SK-N-SH (cell line): ENCODE results near the gene LIPE. TPM values are rescaled to one million over a fixed set of nuclear protein-coding genes. Genes with fewer than 3 reads are reported as not detected.

Source experiments
- CTCF ChIA-PET: fragments of 300-600, 350-600 bp; formaldehyde crosslinking; extraction: SDS; loops from one replicate; lab custom pipeline; 2021; lab: Yijun Ruan, JAX
- POLR2A ChIA-PET: fragments of 350-600 bp; sonication (Branson Sonifier 250); formaldehyde crosslinking; extraction: SDS; loops from one replicate; lab custom pipeline; 2020; ENCODE audit warnings: antibody characterized with exemption, inconsistent platforms; lab: Yijun Ruan, JAX
- DNase-seq: peaks from one replicate; pipeline ENCODE4 v3.0.0; 2012
- H2AFZ ChIP-seq: fragments of 200-600 bp; sonication (generic); 2 replicates; pipeline ENCODE4 v1.8.1; 2016; ENCODE audit warnings: antibody characterized with exemption, mild to moderate bottlenecking, low read depth
- H3F3A ChIP-seq: fragments of 200-600 bp; sonication (generic); replicated peaks from 2 replicates; pipeline ENCODE3; 2016; ENCODE audit warnings: antibody characterized with exemption, mild to moderate bottlenecking; ENCODE audit not compliant: insufficient read depth
- H3K27ac ChIP-seq, 2 experiments: fragments of 200-500 bp in 1 of 2; fragments of 200-600 bp in 1 of 2; sonication (Bioruptor generic) in 1 of 2; sonication (generic), shearing (Covaris generic) in 1 of 2; 2 replicates each; pipeline versions ENCODE4 v1.5.1 to v1.6.1; 2014 to 2016; ENCODE audit warnings: low read depth in 2 of 2, inconsistent platforms in 1 of 2, low read length in 1 of 2, mild to moderate bottlenecking in 1 of 2, mixed read lengths in 1 of 2
- H3K27me3 ChIP-seq: fragments of 200-600 bp; sonication (generic), shearing (Covaris generic); 2 replicates; pipeline ENCODE4 v1.6.1; 2016; ENCODE audit warnings: mixed run types; ENCODE audit not compliant: insufficient read depth
- H3K36me3 ChIP-seq, 2 experiments: fragments of 200-500 bp in 1 of 2; fragments of 200-600 bp in 1 of 2; sonication (Bioruptor generic) in 1 of 2; sonication (generic) in 1 of 2; replicated peaks in 1 of 2; 2 replicates each; pipeline versions ENCODE3 to v1.5.1; 2014 to 2016; ENCODE audit warnings: low read length in 1 of 2, mild to moderate bottlenecking in 1 of 2; ENCODE audit not compliant: insufficient read depth in 2 of 2, control insufficient read depth in 1 of 2
- H3K4me1 ChIP-seq, 2 experiments: fragments of 200-500 bp in 1 of 2; fragments of 200-600 bp in 1 of 2; sonication (Bioruptor generic) in 1 of 2; sonication (generic), shearing (Covaris generic) in 1 of 2; 2 replicates each; pipeline versions ENCODE4 v1.5.1 to v1.6.1; 2014 to 2016; ENCODE audit warnings: low read depth in 1 of 2, low read length in 1 of 2, mixed run types in 1 of 2; ENCODE audit not compliant: insufficient read depth in 2 of 2, control insufficient read depth in 1 of 2
- H3K4me2 ChIP-seq: fragments of 200-600 bp; sonication (generic), shearing (Covaris generic); 2 replicates; pipeline ENCODE4 v1.6.1; 2017; ENCODE audit warnings: mixed run types
- H3K4me3 ChIP-seq, 2 experiments: fragments of 200-500 bp in 1 of 2; fragments of 200-600 bp in 1 of 2; sonication (Bioruptor generic) in 1 of 2; sonication (generic), shearing (Covaris generic) in 1 of 2; 2 replicates each; pipeline versions ENCODE4 v1.5.1 to v1.8.1; 2014 to 2016; ENCODE audit warnings: low read depth in 2 of 2, inconsistent platforms in 1 of 2, low read length in 1 of 2, mild to moderate bottlenecking in 1 of 2, mixed read lengths in 1 of 2, moderate library complexity in 1 of 2
- H3K79me2 ChIP-seq: fragments of 200-600 bp; sonication (generic); 2 replicates; pipeline ENCODE4 v1.8.1; 2017; ENCODE audit warnings: mild to moderate bottlenecking; ENCODE audit not compliant: insufficient read depth
- H3K9ac ChIP-seq: fragments of 200-600 bp; sonication (generic); 2 replicates; pipeline ENCODE4 v1.6.1; 2017; ENCODE audit warnings: mixed run types
- H3K9me2 ChIP-seq: fragments of 200-600 bp; sonication (generic); 2 replicates; pipeline ENCODE4 v1.6.1; 2017; ENCODE audit warnings: mixed run types
- H3K9me3 ChIP-seq: fragments of 200-600 bp; sonication (generic); 2 replicates; pipeline ENCODE4 v1.6.1; 2017; ENCODE audit warnings: mixed run types, mild to moderate bottlenecking, moderate library complexity
- H4K20me1 ChIP-seq: fragments of 200-600 bp; sonication (generic); 2 replicates; pipeline ENCODE4 v1.6.1; 2017; ENCODE audit warnings: mild to moderate bottlenecking, mixed run types; ENCODE audit not compliant: insufficient read depth
- CHD2 ChIP-seq: fragments of 150-350 bp; IDR thresholded peaks from 2 replicates; pipeline ENCODE4 v1.6.1; 2018; ENCODE audit warnings: low read length; ENCODE audit not compliant: partially characterized antibody
- ELF1 ChIP-seq: IDR thresholded peaks from 2 replicates; pipeline ENCODE4 v1.4.0; 2012
- FOXJ3 ChIP-seq: sonication (generic); formaldehyde crosslinking; IDR thresholded peaks from 2 replicates; pipeline ENCODE4 v1.5.1; 2020; ENCODE audit warnings: mild to moderate bottlenecking, missing genetic modification reagents
- GABPA ChIP-seq: IDR thresholded peaks from 2 replicates; pipeline ENCODE4 v1.4.0; 2012; ENCODE audit warnings: low read depth, mild to moderate bottlenecking
- IRF3 ChIP-seq: fragments of 150-350 bp; IDR thresholded peaks from 2 replicates; pipeline ENCODE4 v1.6.1; 2016; ENCODE audit warnings: mild to moderate bottlenecking, low read depth, low read length
- JUND ChIP-seq: IDR thresholded peaks from 2 replicates; pipeline ENCODE4 v1.4.0; 2012
- MXI1 ChIP-seq: IDR thresholded peaks from 2 replicates; pipeline ENCODE4 v1.6.1; 2012; ENCODE audit warnings: mild to moderate bottlenecking, low read depth, low read length, improper control_type of control experiment
- NFIC ChIP-seq: IDR thresholded peaks from 2 replicates; pipeline ENCODE4 v1.4.0; 2012; ENCODE audit warnings: borderline replicate concordance
- POLR2AphosphoS5 ChIP-seq: IDR thresholded peaks from 2 replicates; pipeline ENCODE4 v1.6.1; 2012; ENCODE audit warnings: low read depth, low read length
- RFX5 ChIP-seq: IDR thresholded peaks from 2 replicates; pipeline ENCODE4 v1.6.1; 2012; ENCODE audit warnings: mild to moderate bottlenecking, improper control_type of control experiment, low read length
- SIN3A ChIP-seq: IDR thresholded peaks from 2 replicates; pipeline ENCODE4 v1.6.1; 2012; ENCODE audit warnings: low read depth, mild to moderate bottlenecking, low read length, moderate library complexity, borderline replicate concordance
- TAF1 ChIP-seq: IDR thresholded peaks from 2 replicates; pipeline ENCODE4 v1.6.1; 2012; ENCODE audit warnings: low read depth, mild to moderate bottlenecking, low read length, moderate library complexity, borderline replicate concordance
- TEAD4 ChIP-seq: IDR thresholded peaks from 2 replicates; pipeline ENCODE4 v1.4.0; 2012; ENCODE audit warnings: mild to moderate bottlenecking, borderline replicate concordance; ENCODE audit not compliant: insufficient read depth
- USF2 ChIP-seq: fragments of 150-350 bp; IDR thresholded peaks from 2 replicates; pipeline ENCODE4 v1.6.1; 2017; ENCODE audit warnings: antibody characterized with exemption, low read length, low read depth, borderline replicate concordance
- WGBS: methylation state at CpG from one replicate; pipeline ENCODE4 v1.1.6; 2017; ENCODE audit warnings: low lambda C conversion rate; 5-methylcytosine and 5-hydroxymethylcytosine counted together
- polyA plus RNA-seq, 3 experiments: library from polyadenylated mRNA; depleted of rRNA; stranded (reverse); fragments of >200 nt; gene quantifications; 2 replicates each; pipeline ENCODE4 v1.2.3, GENCODE V29; 2012
- TF ChIP-seq, protein P1 (sequence below): IDR thresholded peaks from 2 replicates; pipeline ENCODE4 v1.4.0; 2012; ENCODE audit warnings: low read depth
- TF ChIP-seq, protein P2 (sequence below): fragments of 200-600 bp; sonication (generic); IDR thresholded peaks from 2 replicates; pipeline ENCODE4 v1.6.1; 2017; ENCODE audit warnings: antibody characterized with exemption, mild to moderate bottlenecking, moderate library complexity
- TF ChIP-seq, protein P3 (sequence below): IDR thresholded peaks from 2 replicates; pipeline ENCODE4; 2012

LIPE gene
- polyA plus RNA-seq, 1 of the 3 experiments (the other 2 are of a cell fraction), result 4.4 TPM

- ChIA-PET CTCF (interaction anchor here (0.8 to 2.1 kb wide), 4 partner anchors 10 to 118 kb away, joined by 3 to 9 read pairs (median 6); no protein-coding TSS in a partner anchor), POLR2A (interaction anchor here (0.6 to 1.7 kb wide), 5 partner anchors 11 to 168 kb away, joined by 3 to 8 read pairs (median 3); no protein-coding TSS in a partner anchor)
- TF ChIP-seq, protein P1, sequence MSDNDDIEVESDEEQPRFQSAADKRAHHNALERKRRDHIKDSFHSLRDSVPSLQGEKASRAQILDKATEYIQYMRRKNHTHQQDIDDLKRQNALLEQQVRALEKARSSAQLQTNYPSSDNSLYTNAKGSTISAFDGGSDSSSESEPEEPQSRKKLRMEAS, result peak; percentile 43; the same call in 1 of the 2 replicates
- TF ChIP-seq NFIC, result no peak
- TF ChIP-seq, protein P2, sequence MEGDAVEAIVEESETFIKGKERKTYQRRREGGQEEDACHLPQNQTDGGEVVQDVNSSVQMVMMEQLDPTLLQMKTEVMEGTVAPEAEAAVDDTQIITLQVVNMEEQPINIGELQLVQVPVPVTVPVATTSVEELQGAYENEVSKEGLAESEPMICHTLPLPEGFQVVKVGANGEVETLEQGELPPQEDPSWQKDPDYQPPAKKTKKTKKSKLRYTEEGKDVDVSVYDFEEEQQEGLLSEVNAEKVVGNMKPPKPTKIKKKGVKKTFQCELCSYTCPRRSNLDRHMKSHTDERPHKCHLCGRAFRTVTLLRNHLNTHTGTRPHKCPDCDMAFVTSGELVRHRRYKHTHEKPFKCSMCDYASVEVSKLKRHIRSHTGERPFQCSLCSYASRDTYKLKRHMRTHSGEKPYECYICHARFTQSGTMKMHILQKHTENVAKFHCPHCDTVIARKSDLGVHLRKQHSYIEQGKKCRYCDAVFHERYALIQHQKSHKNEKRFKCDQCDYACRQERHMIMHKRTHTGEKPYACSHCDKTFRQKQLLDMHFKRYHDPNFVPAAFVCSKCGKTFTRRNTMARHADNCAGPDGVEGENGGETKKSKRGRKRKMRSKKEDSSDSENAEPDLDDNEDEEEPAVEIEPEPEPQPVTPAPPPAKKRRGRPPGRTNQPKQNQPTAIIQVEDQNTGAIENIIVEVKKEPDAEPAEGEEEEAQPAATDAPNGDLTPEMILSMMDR, result no peak
- TF ChIP-seq TEAD4, result no peak
- 24% methylated on average over 25 of the region's 25 CpGs for WGBS
- Histone ChIP-seq H3K4me3 (peak overlapping the region; percentile 59 to 71), H3K27me3 (no peaks in the 10 kb centered on the region), H3K9me3 (no peaks in the 10 kb centered on the region), H3K36me3 (no peaks in the 10 kb centered on the region), H3K9me2 (no peaks in the 10 kb centered on the region), H3K4me1 (peaks cover 0 to 23% of the 10 kb centered on the region in 2 experiments; a peak in 2 of 4 replicates), H3F3A (peaks cover 5% of the 10 kb centered on the region), H4K20me1 (no peaks in the 10 kb centered on the region), H3K9ac (peak overlapping the region; percentile 76), H3K4me2 (peak overlapping the region; percentile 95), H3K79me2 (no peaks in the 10 kb centered on the region), H2AFZ (peak overlapping the region; percentile 86), H3K27ac (peak overlapping the region; percentile 56 to 82; a peak in 3 of 4 replicates)
- DNase-seq, result no peak
Observed at GRCh38 chr19:42397263-42398166, 29.7 kb downstream of the LIPE start.

DNA sequence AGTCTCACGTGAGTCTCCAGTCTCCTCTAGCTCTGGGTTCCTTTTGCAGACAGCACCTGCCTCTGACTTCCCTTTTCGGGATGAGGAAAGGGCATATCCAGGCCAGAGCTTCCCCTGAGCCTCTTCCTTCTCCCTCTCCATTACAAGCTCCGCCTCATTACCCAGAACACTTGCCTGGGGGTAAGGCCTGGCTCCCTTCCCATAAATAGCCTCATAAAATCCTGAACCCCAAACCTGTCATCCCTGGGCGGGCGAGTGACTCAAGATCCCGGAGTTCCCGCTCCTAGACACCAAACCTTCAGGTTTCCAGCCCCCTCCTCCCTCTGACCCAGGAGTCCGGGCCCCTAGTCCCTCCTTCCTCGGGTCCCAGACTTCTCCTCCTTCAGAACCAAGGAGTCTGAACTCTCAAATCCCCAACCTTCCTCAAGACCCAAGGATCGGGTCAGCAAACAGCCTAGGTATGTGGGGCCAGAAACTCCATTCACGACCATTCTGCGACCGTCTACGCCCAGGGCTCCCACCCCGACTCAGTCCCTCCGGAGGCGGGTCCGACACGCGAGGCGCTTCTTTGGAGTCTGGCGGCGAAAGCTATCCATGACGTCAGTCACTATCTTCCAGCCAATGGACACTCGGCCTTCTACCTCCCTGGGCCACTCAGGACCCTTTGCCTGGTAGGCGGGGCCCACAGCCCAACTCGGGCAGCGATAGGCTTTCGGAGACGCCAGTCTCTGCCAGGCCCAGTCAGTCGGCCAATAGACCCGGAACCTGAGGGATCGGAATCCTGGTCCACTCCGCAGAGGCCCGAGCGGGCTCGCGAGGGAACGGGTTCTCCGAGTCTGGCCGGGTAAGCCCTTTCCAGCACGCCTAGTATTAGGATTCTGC, 30.6 kb downstream of the LIPE start:
- DNase-seq, result peak; percentile 98
- H3K4me3 ChIP-seq, result peak overlapping the region; percentile 59 to 71
- ChIA-PET CTCF (interaction anchor here (0.9 to 2.1 kb wide), 6 partner anchors 9 to 117 kb away, joined by 3 to 9 read pairs (median 4); no protein-coding TSS in a partner anchor), POLR2A (interaction anchor here (0.6 to 1.7 kb wide), 5 partner anchors 12 to 167 kb away, joined by 3 to 8 read pairs (median 3); no protein-coding TSS in a partner anchor)
- H3K4me1 ChIP-seq, result peaks cover 0 to 20% of the 10 kb centered on the region in 2 experiments; a peak in 2 of 4 replicates
- 2% methylated on average over 41 of the region's 42 CpGs for whole genome bisulfite sequencing
- peak overlapping the region; percentile 86 for H2AFZ ChIP-seq
- H3K4me2 ChIP-seq, result peak overlapping the region; percentile 95
- peak overlapping the region; percentile 56 to 84 for H3K27ac ChIP-seq
- no peaks in the 10 kb centered on the region for H3K9me2 ChIP-seq
- no peaks in the 10 kb centered on the region for H3K36me3 ChIP-seq
- no peaks in the 10 kb centered on the region for H3K27me3 ChIP-seq
- no peaks in the 10 kb centered on the region for H3K79me2 ChIP-seq
- H3K9ac ChIP-seq, result peak overlapping the region; percentile 76
- H4K20me1 ChIP-seq, result no peaks in the 10 kb centered on the region
- no peaks in the 10 kb centered on the region for H3K9me3 ChIP-seq
- TF ChIP-seq, protein P3, sequence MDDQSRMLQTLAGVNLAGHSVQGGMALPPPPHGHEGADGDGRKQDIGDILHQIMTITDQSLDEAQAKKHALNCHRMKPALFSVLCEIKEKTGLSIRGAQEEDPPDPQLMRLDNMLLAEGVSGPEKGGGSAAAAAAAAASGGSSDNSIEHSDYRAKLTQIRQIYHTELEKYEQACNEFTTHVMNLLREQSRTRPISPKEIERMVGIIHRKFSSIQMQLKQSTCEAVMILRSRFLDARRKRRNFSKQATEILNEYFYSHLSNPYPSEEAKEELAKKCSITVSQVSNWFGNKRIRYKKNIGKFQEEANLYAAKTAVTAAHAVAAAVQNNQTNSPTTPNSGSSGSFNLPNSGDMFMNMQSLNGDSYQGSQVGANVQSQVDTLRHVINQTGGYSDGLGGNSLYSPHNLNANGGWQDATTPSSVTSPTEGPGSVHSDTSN, result peak; percentile 99
- TF ChIP-seq USF2 (no peak), MXI1 (peak; percentile 93), FOXJ3 (CRISPR knock-in tag) (no peak), POLR2AphosphoS5 (peak; percentile 87), ELF1 (peak; percentile 73), GABPA (peak; percentile 24; the same call in 1 of the 2 replicates), JUND (no peak), IRF3 (peak; percentile 91), RFX5 (peak; percentile 87), CHD2 (peak; percentile 96), SIN3A (peak; percentile 38; the same call in 1 of the 2 replicates), TAF1 (peak; percentile 47)
- H3F3A ChIP-seq, result peaks cover 5% of the 10 kb centered on the region
